HCT116 (cell line): Measurements from ENCODE around the gene SEBOX. TPM values are rescaled to one million over a fixed set of nuclear protein-coding genes. Genes with fewer than 3 reads are reported as not detected.
A peak's percentile ranks its signal among the peaks of the same experiment; 100 is the strongest.

Experiments
- ATAC-seq: fragments of 200-7000 bp; cut with Tn5 transposase; 2 replicates; pipeline ENCODE4 v1.9.1; 2020; ENCODE audit warnings: mild to moderate bottlenecking, moderate library complexity
- BruUV-seq: library from RNA; stranded (reverse); fragments of 400-500 nt; replicated peaks from 2 replicates; lab custom pipeline; 2021; lab: Mats Ljungman, UMichigan
- CTCF ChIA-PET: fragments of 300-600 bp; sonication (Branson Sonifier 250); formaldehyde crosslinking; loops from one replicate; lab custom pipeline; 2021; ENCODE audit warnings: antibody characterized with exemption; lab: Charles Lee
- POLR2A ChIA-PET: fragments of 300-600, 350-600 bp; sonication (Branson Sonifier 250); formaldehyde crosslinking; loops from one replicate; lab custom pipeline; 2021; ENCODE audit warnings: antibody characterized with exemption; lab: Charles Lee
- RAD21 ChIA-PET, 2 experiments: fragments of 300-600 bp; sonication (Branson Sonifier 250); formaldehyde crosslinking; loops; one replicate each; lab custom pipeline; 2023; ENCODE audit warnings: low total read pairs in 2 of 2; ENCODE audit not compliant: uncharacterized antibody in 2 of 2, unreplicated experiment in 2 of 2, low non-redundant PET in 1 of 2; lab: Charles Lee
- DNase-seq: peaks from one replicate; pipeline ENCODE4 v3.0.0-alpha.2; 2010; ENCODE audit warnings: low read depth, low spot score
- H2AFZ ChIP-seq: fragments of 200-600 bp; shearing (Covaris generic), sonication (generic); 2 replicates; pipeline ENCODE4 v1.6.1; 2017; ENCODE audit warnings: low read depth, mixed run types, mixed read lengths, antibody characterized with exemption, low read length; ENCODE audit not compliant: poor library complexity, severe bottlenecking
- H3K27ac ChIP-seq: 2 replicates; pipeline ENCODE4 v1.5.1; 2012; ENCODE audit warnings: low read depth, low read length
- H3K27me3 ChIP-seq: fragments of 200-600 bp; sonication (generic); 2 replicates; pipeline ENCODE4 v1.6.1; 2016; ENCODE audit warnings: mixed run types, low read length, mixed read lengths; ENCODE audit not compliant: insufficient read depth
- H3K36me3 ChIP-seq, 2 experiments: fragments of 200-500 bp in 1 of 2; fragments of 200-600 bp in 1 of 2; sonication (Bioruptor generic) in 1 of 2; sonication (generic) in 1 of 2; 2 replicates each; pipeline versions ENCODE4 v1.5.1 to v1.6.1; 2014 to 2016; ENCODE audit warnings: low read length in 2 of 2, inconsistent platforms in 1 of 2, mixed read lengths in 1 of 2, mixed run types in 1 of 2; ENCODE audit not compliant: insufficient read depth in 2 of 2, control insufficient read depth in 1 of 2
- H3K4me1 ChIP-seq, 2 experiments: fragments of 200-600 bp in 1 of 2; sonication (generic) in 1 of 2; 2 replicates each; pipeline versions ENCODE4 v1.5.1 to v1.6.1; 2012 to 2017; ENCODE audit warnings: low read length in 2 of 2, inconsistent platforms in 1 of 2, mild to moderate bottlenecking in 1 of 2, mixed read lengths in 1 of 2, mixed run types in 1 of 2, moderate library complexity in 1 of 2; ENCODE audit not compliant: insufficient read depth in 2 of 2, control insufficient read depth in 1 of 2
- H3K4me2 ChIP-seq: fragments of 200-600 bp; sonication (generic); 2 replicates; pipeline ENCODE4 v1.6.1; 2017; ENCODE audit warnings: mixed run types, low read length, mixed read lengths
- H3K4me3 ChIP-seq, 2 experiments: fragments of 200-600 bp in 1 of 2; sonication (generic) in 1 of 2; replicated peaks in 1 of 2; 2 replicates each; pipeline ENCODE4 v1.5.1; 2011 to 2016; ENCODE audit warnings: low read length in 2 of 2, control low read depth in 1 of 2, low read depth in 1 of 2, mild to moderate bottlenecking in 1 of 2, mixed read lengths in 1 of 2, mixed run types in 1 of 2
- H3K79me2 ChIP-seq: fragments of 200-600 bp; sonication (generic); 2 replicates; pipeline ENCODE4 v1.6.1; 2017; ENCODE audit warnings: mild to moderate bottlenecking, mixed run types, low read length, moderate library complexity, mixed read lengths; ENCODE audit not compliant: insufficient read depth
- H3K9ac ChIP-seq: fragments of 200-600 bp; sonication (generic); 2 replicates; pipeline ENCODE4 v1.6.1; 2016; ENCODE audit warnings: low read length, mixed read lengths
- H3K9me2 ChIP-seq: fragments of 200-600 bp; sonication (generic), shearing (Covaris generic); 2 replicates; pipeline ENCODE4 v1.6.1; 2017; ENCODE audit warnings: mixed run types, mild to moderate bottlenecking, moderate library complexity; ENCODE audit not compliant: insufficient read depth
- H3K9me3 ChIP-seq, 2 experiments: fragments of 200-500 bp in 1 of 2; fragments of 200-600 bp in 1 of 2; sonication (Bioruptor generic) in 1 of 2; sonication (generic) in 1 of 2; 2 replicates each; pipeline ENCODE4 v1.6.1; 2014 to 2017; ENCODE audit warnings: low read length in 2 of 2, mixed read lengths in 2 of 2, inconsistent platforms in 1 of 2, low read depth in 1 of 2, mild to moderate bottlenecking in 1 of 2, mixed run types in 1 of 2, moderate library complexity in 1 of 2; ENCODE audit not compliant: control insufficient read depth in 1 of 2, insufficient read depth in 1 of 2
- H4K20me1 ChIP-seq: fragments of 200-600 bp; sonication (generic), shearing (Covaris generic); 2 replicates; pipeline ENCODE4 v1.6.1; 2017; ENCODE audit warnings: mixed run types, mild to moderate bottlenecking, moderate library complexity; ENCODE audit not compliant: insufficient read depth
- ATF3 ChIP-seq: IDR thresholded peaks from 2 replicates; pipeline ENCODE4 v1.6.1; 2012
- CBX3 ChIP-seq: IDR thresholded peaks from 2 replicates; pipeline ENCODE4 v1.6.1; 2012; ENCODE audit warnings: low read depth
- CEBPB ChIP-seq: IDR thresholded peaks from 2 replicates; pipeline ENCODE4 v1.6.1; 2012; ENCODE audit warnings: low read depth
- ELF1 ChIP-seq: IDR thresholded peaks from 2 replicates; pipeline ENCODE4 v1.6.1; 2012; ENCODE audit warnings: low read depth, borderline replicate concordance
- EZH2 ChIP-seq: fragments of 200-600 bp; sonication (generic); IDR thresholded peaks from 2 replicates; pipeline ENCODE4 v1.6.1; 2017; ENCODE audit warnings: antibody characterized with exemption, mixed run types
- JUND ChIP-seq: IDR thresholded peaks from 2 replicates; pipeline ENCODE4 v1.6.1; 2012
- POLR2A ChIP-seq: IDR thresholded peaks from 2 replicates; pipeline ENCODE4 v1.7.0; 2011; ENCODE audit warnings: borderline replicate concordance; ENCODE audit not compliant: insufficient read depth, insufficient read length; ENCODE audit errors: extremely low read depth
- POLR2AphosphoS5 ChIP-seq: IDR thresholded peaks from 2 replicates; pipeline ENCODE4 v1.6.1; 2011; ENCODE audit warnings: mild to moderate bottlenecking, low read depth, low read length, moderate library complexity
- SIN3A ChIP-seq: IDR thresholded peaks from 2 replicates; pipeline ENCODE4 v1.6.1; 2012; ENCODE audit warnings: low read depth
- TCF7L2 ChIP-seq: IDR thresholded peaks from 2 replicates; pipeline ENCODE4 v1.7.0; 2011; ENCODE audit warnings: borderline replicate concordance, inconsistent platforms; ENCODE audit not compliant: insufficient read depth, insufficient read length; ENCODE audit errors: extremely low read depth
- ZBTB33 ChIP-seq: IDR thresholded peaks from 2 replicates; pipeline ENCODE4 v1.6.1; 2011; ENCODE audit warnings: mild to moderate bottlenecking, low read length, moderate library complexity; ENCODE audit not compliant: insufficient replicate concordance; ENCODE audit errors: extremely low read depth
- ZFX ChIP-seq: fragments of 450-650 bp; IDR thresholded peaks from 2 replicates; pipeline ENCODE4 v1.6.1; 2017
- ZNF274 ChIP-seq: fragments of 200-500 bp; sonication (Bioruptor generic); IDR thresholded peaks from 2 replicates; pipeline ENCODE4 v1.6.1; 2014; ENCODE audit warnings: mild to moderate bottlenecking, low read depth, low read length, inconsistent platforms
- intact Hi-C: fragments of 100-400 bp; cut with micrococcal nuclease; formaldehyde crosslinking; loops from 2 replicates; pipeline ENCODE4 v1.10.0; 2022
- total RNA-seq: library from RNA; stranded (reverse); gene quantifications from one replicate; pipeline ENCODE4 v1.2.1, GENCODE V29; 2021; ENCODE audit not compliant: unreplicated experiment
- TF ChIP-seq, protein P1 (sequence below): IDR thresholded peaks from 2 replicates; pipeline ENCODE4 v1.6.1; 2012; ENCODE audit warnings: low read depth

The SEBOX gene
- total RNA-seq, 1 experiment from 2014 or later, result not detected

DNA sequence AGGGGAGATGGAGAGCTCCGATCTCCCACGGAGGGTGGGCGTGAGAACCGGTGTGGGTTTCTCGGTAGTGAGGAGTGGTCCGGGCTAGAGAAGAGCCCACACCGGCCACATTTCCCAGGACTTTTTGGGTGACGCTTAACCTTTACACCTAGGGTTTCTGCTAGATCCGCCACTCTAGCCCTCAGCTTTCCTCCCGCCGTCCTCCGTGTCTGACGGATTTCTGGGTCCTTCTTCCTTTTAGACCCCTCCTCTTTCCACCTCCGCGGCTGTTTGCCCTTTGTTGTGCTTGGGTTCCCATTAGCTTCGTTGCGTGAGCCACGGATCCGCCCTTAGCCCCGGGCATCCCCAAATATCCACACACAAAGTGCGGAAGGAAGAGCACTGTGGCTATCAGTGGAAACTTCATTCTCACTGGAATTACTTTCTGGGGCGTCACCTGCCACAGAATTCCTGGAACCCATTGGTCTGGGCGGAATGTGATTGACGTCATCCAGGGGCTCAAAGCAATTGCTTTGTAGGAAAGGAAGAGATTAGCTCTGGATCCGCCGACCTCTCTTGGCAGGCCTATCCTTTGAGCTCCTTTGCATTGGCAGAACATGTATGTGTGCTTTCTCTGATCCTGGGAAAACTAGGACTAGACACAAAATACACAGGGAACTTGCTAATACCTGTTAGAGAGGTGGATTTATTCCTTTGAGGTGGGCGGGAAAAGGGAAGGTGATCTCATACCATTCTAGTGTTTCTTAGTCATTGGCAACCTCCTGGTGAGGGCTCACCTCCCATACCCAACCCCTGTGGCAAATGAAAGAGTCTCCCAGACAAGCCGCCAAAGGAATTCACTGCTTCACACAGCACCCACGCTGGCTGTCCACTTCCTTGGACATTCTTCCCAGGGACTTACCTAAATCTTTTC is 28.8 kb downstream of the SEBOX start (continued):
- TF ChIP-seq, protein P1, sequence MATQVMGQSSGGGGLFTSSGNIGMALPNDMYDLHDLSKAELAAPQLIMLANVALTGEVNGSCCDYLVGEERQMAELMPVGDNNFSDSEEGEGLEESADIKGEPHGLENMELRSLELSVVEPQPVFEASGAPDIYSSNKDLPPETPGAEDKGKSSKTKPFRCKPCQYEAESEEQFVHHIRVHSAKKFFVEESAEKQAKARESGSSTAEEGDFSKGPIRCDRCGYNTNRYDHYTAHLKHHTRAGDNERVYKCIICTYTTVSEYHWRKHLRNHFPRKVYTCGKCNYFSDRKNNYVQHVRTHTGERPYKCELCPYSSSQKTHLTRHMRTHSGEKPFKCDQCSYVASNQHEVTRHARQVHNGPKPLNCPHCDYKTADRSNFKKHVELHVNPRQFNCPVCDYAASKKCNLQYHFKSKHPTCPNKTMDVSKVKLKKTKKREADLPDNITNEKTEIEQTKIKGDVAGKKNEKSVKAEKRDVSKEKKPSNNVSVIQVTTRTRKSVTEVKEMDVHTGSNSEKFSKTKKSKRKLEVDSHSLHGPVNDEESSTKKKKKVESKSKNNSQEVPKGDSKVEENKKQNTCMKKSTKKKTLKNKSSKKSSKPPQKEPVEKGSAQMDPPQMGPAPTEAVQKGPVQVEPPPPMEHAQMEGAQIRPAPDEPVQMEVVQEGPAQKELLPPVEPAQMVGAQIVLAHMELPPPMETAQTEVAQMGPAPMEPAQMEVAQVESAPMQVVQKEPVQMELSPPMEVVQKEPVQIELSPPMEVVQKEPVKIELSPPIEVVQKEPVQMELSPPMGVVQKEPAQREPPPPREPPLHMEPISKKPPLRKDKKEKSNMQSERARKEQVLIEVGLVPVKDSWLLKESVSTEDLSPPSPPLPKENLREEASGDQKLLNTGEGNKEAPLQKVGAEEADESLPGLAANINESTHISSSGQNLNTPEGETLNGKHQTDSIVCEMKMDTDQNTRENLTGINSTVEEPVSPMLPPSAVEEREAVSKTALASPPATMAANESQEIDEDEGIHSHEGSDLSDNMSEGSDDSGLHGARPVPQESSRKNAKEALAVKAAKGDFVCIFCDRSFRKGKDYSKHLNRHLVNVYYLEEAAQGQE, result no peak

DNA sequence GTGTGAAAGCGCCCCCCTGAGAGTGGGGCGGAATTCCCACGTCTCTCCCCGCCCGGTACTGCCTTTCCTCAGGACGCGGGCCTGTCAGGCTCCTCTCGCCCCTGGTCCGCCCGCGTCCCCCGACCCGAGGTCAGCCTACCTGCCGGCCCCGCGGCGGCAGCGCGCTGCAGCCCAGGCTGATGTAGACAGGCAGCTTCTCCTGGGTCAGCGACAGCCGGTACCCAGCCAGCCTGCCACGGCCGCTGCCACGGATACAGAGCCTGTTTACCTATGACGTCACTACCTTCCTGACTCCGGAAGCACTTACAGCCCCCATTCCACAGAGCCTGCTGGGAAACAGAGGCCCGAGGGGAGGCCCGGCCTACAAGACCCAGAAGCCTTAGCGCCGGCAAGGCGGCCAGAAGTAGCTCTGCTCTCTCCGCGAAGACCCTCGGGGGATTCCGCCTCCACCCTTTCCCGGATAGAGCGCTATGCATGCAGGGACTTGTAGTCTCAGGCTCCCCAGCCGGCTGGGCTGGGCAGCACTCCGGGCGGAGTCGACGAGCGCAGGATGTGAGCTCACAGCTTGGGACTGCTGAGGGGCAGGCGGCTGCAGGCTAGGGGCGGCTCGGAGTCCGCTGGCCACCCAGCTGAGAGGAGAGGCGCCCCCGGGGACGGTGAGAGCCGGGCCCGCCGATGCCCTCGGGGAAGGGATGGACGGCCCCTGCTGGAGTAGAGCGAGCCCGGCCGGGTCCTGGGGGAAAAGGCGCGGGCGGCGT is 29.6 kb downstream of the SEBOX start, which contains the start of the genes IFT20 and TNFAIP1:
IFT20 (minus strand) TSS at position 272 of the 758 bp plus-strand sequence. CDS start 3,487 bp downstream, outside the sequence.
TNFAIP1 (plus strand) TSS at position 561 of the 758 bp plus-strand sequence. CDS start 3,761 bp downstream, outside the sequence.
- POLR2A ChIA-PET, result interaction anchor here (0.8 to 2.0 kb wide), 5 partner anchors 10 to 70 kb away, joined by 3 to 26 read pairs (median 6); partner anchors contain the start of genes POLDIP2 and TMEM97
- CTCF ChIA-PET, result interaction anchor here (0.6 to 1.9 kb wide), 9 partner anchors 13 to 236 kb away, joined by 3 to 11 read pairs (median 3); partner anchors contain the start of gene POLDIP2
- peak within 1 kb of the TSS; percentile 97 to 99 for H3K4me3 ChIP-seq
- H3K79me2 ChIP-seq, result peaks cover 32% of the 10 kb centered on the region
- H2AFZ ChIP-seq, result no peak within 1 kb of the TSS
- RAD21 ChIA-PET, result interaction anchor here (1.2 to 2.5 kb wide), 2 partner anchors 22 to 23 kb away, joined by 3 to 9 read pairs; partner anchors contain the start of gene POLDIP2 (in 1 of the 2)
- intact Hi-C loops, result loop anchor here (1.0 to 5.0 kb wide), 2 partner anchors 16 to 103 kb away; partner anchors contain the start of gene TMEM97
- peak within 1 kb of the TSS; percentile 81 for H3K27ac ChIP-seq
- H3K9me3 ChIP-seq, result no peaks in the 10 kb centered on the region
- BruUV-seq, result no TSS peak
- H3K9ac ChIP-seq, result peak within 1 kb of the TSS; percentile 89
- DNase-seq (peak; percentile 99), ATAC-seq (peak; percentile 92)
- peak within 1 kb of the TSS; percentile 93 for H3K4me2 ChIP-seq
- H3K4me1 ChIP-seq, result peaks cover 16 to 38% of the 10 kb centered on the region in 2 experiments
- peaks cover 4 to 6% of the 10 kb centered on the region in 2 experiments; a peak in 3 of 4 replicates for H3K36me3 ChIP-seq
- H3K9me2 ChIP-seq, result no peaks in the 10 kb centered on the region
- H4K20me1 ChIP-seq, result no peaks in the 10 kb centered on the region
- H3K27me3 ChIP-seq, result no peaks in the 10 kb centered on the region
- TF ChIP-seq ATF3, result no peak
- TF ChIP-seq TCF7L2, result no peak
- TF ChIP-seq POLR2AphosphoS5, result peak; percentile 78
- no peak for TF ChIP-seq ZNF274
- TF ChIP-seq POLR2A, result peak; percentile 69
- TF ChIP-seq EZH2, result no peak
- TF ChIP-seq ZFX, result 0 out of 2 replicates have a peak, but pooled peaks have one; percentile 48
- TF ChIP-seq CEBPB, result no peak
- peak; percentile 48; the same call in 1 of the 2 replicates for TF ChIP-seq JUND
- TF ChIP-seq ZBTB33, result no peak
- peak; percentile 89 for TF ChIP-seq SIN3A
- TF ChIP-seq ELF1, result peak; percentile 77; the same call in 1 of the 2 replicates
- peak; percentile 62 for TF ChIP-seq CBX3
